Body of pancreas (tissue), 4 donors: ENCODE data around the gene CSTPP1.

Experiments
- POLR2A ChIP-seq, 3 donors: fragments of 450-650 bp; IDR thresholded peaks; one replicate each; pipeline ENCODE4 v1.6.1; 2016; ENCODE audit warnings: antibody characterized with exemption in 3 of 3, mild to moderate bottlenecking in 2 of 3
- TF ChIP-seq, protein P1 (sequence below), 7 experiments: fragments of 450-650 bp in 4 of 7; fragments of 200-600 bp in 3 of 7; sonication (generic) in 3 of 7; IDR thresholded peaks; one replicate each; pipeline ENCODE4 v1.5.1; 2016 to 2019; ENCODE audit warnings: antibody characterized with exemption in 7 of 7

DNA sequence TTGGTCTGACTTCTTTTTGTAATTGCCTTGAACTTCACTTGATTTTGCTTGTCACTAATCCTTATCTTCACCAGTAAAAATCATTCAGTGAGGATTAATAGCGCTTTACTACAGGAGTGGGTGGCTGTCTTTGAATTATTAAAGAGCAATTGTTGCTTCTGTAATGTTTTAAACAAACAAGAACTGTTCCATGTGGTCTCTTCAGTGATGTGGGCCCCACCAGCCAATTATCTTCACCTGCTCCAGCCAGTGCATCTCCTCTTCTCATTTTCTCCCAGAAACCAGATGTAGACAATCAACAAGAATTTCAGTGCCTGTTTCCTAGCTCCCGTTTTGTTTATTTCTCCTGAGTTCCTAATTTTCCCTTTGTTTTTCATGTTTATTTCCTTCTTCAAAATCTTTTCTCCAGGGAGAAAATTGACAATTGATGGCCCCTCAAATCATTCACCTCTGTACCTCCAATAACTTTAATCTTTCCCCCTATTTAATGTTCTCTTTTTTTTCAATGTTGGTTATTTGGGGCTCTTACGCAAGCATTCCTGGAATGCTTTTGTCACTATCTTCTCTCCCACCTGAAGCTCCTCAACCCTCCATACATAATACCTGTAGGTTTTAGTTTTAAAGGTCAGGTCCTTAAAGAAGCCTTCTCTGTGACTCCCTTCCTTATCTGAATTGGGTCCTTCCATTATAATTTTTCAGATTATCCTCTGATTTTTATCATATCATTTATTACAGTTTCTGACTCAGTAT, 125.0 kb downstream of the CSTPP1 start:
- TF ChIP-seq, protein P1, sequence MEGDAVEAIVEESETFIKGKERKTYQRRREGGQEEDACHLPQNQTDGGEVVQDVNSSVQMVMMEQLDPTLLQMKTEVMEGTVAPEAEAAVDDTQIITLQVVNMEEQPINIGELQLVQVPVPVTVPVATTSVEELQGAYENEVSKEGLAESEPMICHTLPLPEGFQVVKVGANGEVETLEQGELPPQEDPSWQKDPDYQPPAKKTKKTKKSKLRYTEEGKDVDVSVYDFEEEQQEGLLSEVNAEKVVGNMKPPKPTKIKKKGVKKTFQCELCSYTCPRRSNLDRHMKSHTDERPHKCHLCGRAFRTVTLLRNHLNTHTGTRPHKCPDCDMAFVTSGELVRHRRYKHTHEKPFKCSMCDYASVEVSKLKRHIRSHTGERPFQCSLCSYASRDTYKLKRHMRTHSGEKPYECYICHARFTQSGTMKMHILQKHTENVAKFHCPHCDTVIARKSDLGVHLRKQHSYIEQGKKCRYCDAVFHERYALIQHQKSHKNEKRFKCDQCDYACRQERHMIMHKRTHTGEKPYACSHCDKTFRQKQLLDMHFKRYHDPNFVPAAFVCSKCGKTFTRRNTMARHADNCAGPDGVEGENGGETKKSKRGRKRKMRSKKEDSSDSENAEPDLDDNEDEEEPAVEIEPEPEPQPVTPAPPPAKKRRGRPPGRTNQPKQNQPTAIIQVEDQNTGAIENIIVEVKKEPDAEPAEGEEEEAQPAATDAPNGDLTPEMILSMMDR (IDR thresholded peaks at IDR 0.05): no peak
- TF ChIP-seq POLR2A (IDR thresholded peaks at IDR 0.05): no peak
